Astrocyte (in vitro differentiated cells and primary cell): ENCODE data around the gene FOXL1. TPM values are rescaled to one million over a fixed set of nuclear protein-coding genes. Genes with fewer than 3 reads are reported as not detected.

Source experiments
- DNase-seq: peaks from one replicate; pipeline ENCODE4 v3.0.0-alpha.2; 2010; ENCODE audit warnings: low read depth
- FAIRE-seq: peaks from 2 replicates; lab custom pipeline; 2011; peaks lifted over from hg19 to GRCh38; lab: Jason Lieb, UNC
- H2AFZ ChIP-seq: 2 replicates; pipeline ENCODE4 v1.6.0; 2012; ENCODE audit warnings: low read depth, low read length, inconsistent platforms
- H3K27ac ChIP-seq: 2 replicates; pipeline ENCODE4 v1.5.1; 2011; ENCODE audit warnings: low read depth, low read length, inconsistent platforms
- H3K27me3 ChIP-seq: 2 replicates; pipeline ENCODE4 v1.6.0; 2011; ENCODE audit warnings: low read length, inconsistent platforms; ENCODE audit not compliant: insufficient read depth
- H3K36me3 ChIP-seq: 2 replicates; pipeline ENCODE4 v1.5.1; 2011; ENCODE audit warnings: low read length, inconsistent platforms; ENCODE audit not compliant: insufficient read depth
- H3K4me1 ChIP-seq: 2 replicates; pipeline ENCODE4 v1.5.1; 2011; ENCODE audit warnings: low read length, inconsistent platforms; ENCODE audit not compliant: insufficient read depth
- H3K4me2 ChIP-seq: 2 replicates; pipeline ENCODE4 v1.6.0; 2012; ENCODE audit warnings: low read length, inconsistent platforms
- H3K4me3 ChIP-seq: 2 replicates; pipeline ENCODE4 v1.5.1; 2011; ENCODE audit warnings: low read depth, mild to moderate bottlenecking, low read length, inconsistent platforms; ENCODE audit not compliant: insufficient read depth
- H3K79me2 ChIP-seq: 2 replicates; pipeline ENCODE4 v1.6.0; 2012; ENCODE audit warnings: mild to moderate bottlenecking, low read length, inconsistent platforms; ENCODE audit not compliant: insufficient read depth
- H3K9ac ChIP-seq: 2 replicates; pipeline ENCODE4 v1.6.0; 2012; ENCODE audit warnings: mild to moderate bottlenecking, low read length, inconsistent platforms
- H3K9me3 ChIP-seq: 2 replicates; pipeline ENCODE4 v1.5.1; 2012; ENCODE audit warnings: low read depth, mild to moderate bottlenecking, low read length, inconsistent platforms; ENCODE audit not compliant: insufficient read depth
- H4K20me1 ChIP-seq: 2 replicates; pipeline ENCODE4 v1.6.0; 2012; ENCODE audit warnings: low read length, inconsistent platforms; ENCODE audit not compliant: insufficient read depth
- H3K27ac Mint-ChIP-seq: one replicate; pipeline ENCODE4 v1.8.0; 2021; ENCODE audit warnings: mild to moderate bottlenecking, mixed read lengths; ENCODE audit not compliant: unreplicated experiment
- H3K27me3 Mint-ChIP-seq: one replicate; pipeline ENCODE4 v1.8.0; 2021; ENCODE audit warnings: low read depth, mixed read lengths; ENCODE audit not compliant: unreplicated experiment
- H3K36me3 Mint-ChIP-seq: one replicate; pipeline ENCODE4 v1.8.0; 2021; ENCODE audit warnings: low read depth, mixed read lengths; ENCODE audit not compliant: unreplicated experiment
- H3K4me1 Mint-ChIP-seq: one replicate; pipeline ENCODE4 v1.8.0; 2021; ENCODE audit warnings: low read depth, mixed read lengths; ENCODE audit not compliant: unreplicated experiment
- H3K4me3 Mint-ChIP-seq: one replicate; pipeline ENCODE4 v1.8.0; 2021; ENCODE audit warnings: mild to moderate bottlenecking, moderate library complexity, mixed read lengths; ENCODE audit not compliant: unreplicated experiment
- H3K9me3 Mint-ChIP-seq: one replicate; pipeline ENCODE4 v1.8.0; 2021; ENCODE audit warnings: mild to moderate bottlenecking, mixed read lengths; ENCODE audit not compliant: unreplicated experiment
- CTCF ChIP-seq: IDR thresholded peaks from 2 replicates; pipeline ENCODE4 v1.5.1; 2011; ENCODE audit warnings: low read depth, mild to moderate bottlenecking, inconsistent platforms, low read length, moderate library complexity; ENCODE audit not compliant: insufficient read depth
- EZH2 ChIP-seq: IDR thresholded peaks from 2 replicates; pipeline ENCODE4 v1.6.1; 2012; ENCODE audit warnings: mild to moderate bottlenecking, low read length, inconsistent platforms; ENCODE audit not compliant: insufficient read depth
- total RNA-seq: library from RNA; stranded (reverse); gene quantifications from 2 replicates; pipeline ENCODE4 v1.2.1, GENCODE V29; 2021

FOXL1 gene
- total RNA-seq, 1 donor from 2014 or later = 6.1 TPM

GRCh38 chr16:86545954-86546637 lies 32.3 kb upstream of the FOXL1 start:
- no peaks in the 10 kb centered on the region for H3K27me3 ChIP-seq
- peaks cover 23% of the 10 kb centered on the region for H3K36me3 ChIP-seq
- no peaks in the 10 kb centered on the region for H3K9me3 ChIP-seq
- H3K4me1 Mint-ChIP-seq = no peaks in the 10 kb centered on the region
- H3K9me3 Mint-ChIP-seq = no peaks in the 10 kb centered on the region
- no peak overlapping the region for H3K27ac Mint-ChIP-seq
- no peak for DNase-seq
- H3K4me3 ChIP-seq = no peak overlapping the region
- FAIRE-seq = no peak
- H3K36me3 Mint-ChIP-seq = peaks cover 16% of the 10 kb centered on the region
- peaks cover 17% of the 10 kb centered on the region for H4K20me1 ChIP-seq
- no peak overlapping the region for H3K27ac ChIP-seq
- H3K4me1 ChIP-seq = no peaks in the 10 kb centered on the region
- no peak overlapping the region for H3K9ac ChIP-seq
- peaks cover 2% of the 10 kb centered on the region for H3K79me2 ChIP-seq
- H3K27me3 Mint-ChIP-seq = no peaks in the 10 kb centered on the region
- no peak overlapping the region for H3K4me2 ChIP-seq
- H3K4me3 Mint-ChIP-seq = no peak overlapping the region
- no peak for TF ChIP-seq CTCF
- no peak for TF ChIP-seq EZH2
- H2AFZ ChIP-seq = no peak overlapping the region

- peaks cover 12% of the 10 kb centered on the region for H3K36me3 Mint-ChIP-seq
- FAIRE-seq (no peak), DNase-seq (no peak)
- H3K27ac Mint-ChIP-seq = no peak overlapping the region
- peaks cover 17% of the 10 kb centered on the region for H3K36me3 ChIP-seq
- no peak overlapping the region for H3K4me3 Mint-ChIP-seq
- H3K4me1 ChIP-seq = no peaks in the 10 kb centered on the region
- no peak for TF ChIP-seq EZH2
- TF ChIP-seq CTCF = no peak
- no peaks in the 10 kb centered on the region for H3K27me3 ChIP-seq
- no peaks in the 10 kb centered on the region for H3K27me3 Mint-ChIP-seq
- H4K20me1 ChIP-seq = peaks cover 17% of the 10 kb centered on the region
- no peak overlapping the region for H3K4me2 ChIP-seq
- no peak overlapping the region for H3K27ac ChIP-seq
- no peak overlapping the region for H2AFZ ChIP-seq
- H3K4me1 Mint-ChIP-seq = no peaks in the 10 kb centered on the region
- H3K9me3 Mint-ChIP-seq = no peaks in the 10 kb centered on the region
- no peak overlapping the region for H3K9ac ChIP-seq
- H3K4me3 ChIP-seq = no peak overlapping the region
- no peaks in the 10 kb centered on the region for H3K9me3 ChIP-seq
- H3K79me2 ChIP-seq = peaks cover 2% of the 10 kb centered on the region
These were observed 31.7 kb upstream of the FOXL1 start for GRCh38 chr16:86546638-86547013.

GRCh38 chr16:86547286-86547685 lies 31.1 kb upstream of the FOXL1 start:
- no peak for FAIRE-seq
- H4K20me1 ChIP-seq = peaks cover 17% of the 10 kb centered on the region

More at GRCh38 chr16:86547286-86547685, 31.1 kb upstream of the FOXL1 start:
- peaks cover 2% of the 10 kb centered on the region for H3K79me2 ChIP-seq
- H3K27ac Mint-ChIP-seq = no peak overlapping the region
- peaks cover 12% of the 10 kb centered on the region for H3K36me3 Mint-ChIP-seq
- no peaks in the 10 kb centered on the region for H3K27me3 ChIP-seq
- H3K4me3 Mint-ChIP-seq = no peak overlapping the region
- H3K27ac ChIP-seq = no peak overlapping the region
- no peaks in the 10 kb centered on the region for H3K9me3 Mint-ChIP-seq
- no peaks in the 10 kb centered on the region for H3K4me1 ChIP-seq
- no peak overlapping the region for H3K4me2 ChIP-seq
- H3K9ac ChIP-seq = no peak overlapping the region
- H3K9me3 ChIP-seq = no peaks in the 10 kb centered on the region
- no peak for DNase-seq
- no peak overlapping the region for H2AFZ ChIP-seq
- H3K4me3 ChIP-seq = no peak overlapping the region
- TF ChIP-seq EZH2 = no peak
- TF ChIP-seq CTCF = no peak
- no peaks in the 10 kb centered on the region for H3K27me3 Mint-ChIP-seq
- peaks cover 17% of the 10 kb centered on the region for H3K36me3 ChIP-seq
- H3K4me1 Mint-ChIP-seq = no peaks in the 10 kb centered on the region
